Measurements from ENCODE around the gene ADNP.

ADNP gene

DNA sequence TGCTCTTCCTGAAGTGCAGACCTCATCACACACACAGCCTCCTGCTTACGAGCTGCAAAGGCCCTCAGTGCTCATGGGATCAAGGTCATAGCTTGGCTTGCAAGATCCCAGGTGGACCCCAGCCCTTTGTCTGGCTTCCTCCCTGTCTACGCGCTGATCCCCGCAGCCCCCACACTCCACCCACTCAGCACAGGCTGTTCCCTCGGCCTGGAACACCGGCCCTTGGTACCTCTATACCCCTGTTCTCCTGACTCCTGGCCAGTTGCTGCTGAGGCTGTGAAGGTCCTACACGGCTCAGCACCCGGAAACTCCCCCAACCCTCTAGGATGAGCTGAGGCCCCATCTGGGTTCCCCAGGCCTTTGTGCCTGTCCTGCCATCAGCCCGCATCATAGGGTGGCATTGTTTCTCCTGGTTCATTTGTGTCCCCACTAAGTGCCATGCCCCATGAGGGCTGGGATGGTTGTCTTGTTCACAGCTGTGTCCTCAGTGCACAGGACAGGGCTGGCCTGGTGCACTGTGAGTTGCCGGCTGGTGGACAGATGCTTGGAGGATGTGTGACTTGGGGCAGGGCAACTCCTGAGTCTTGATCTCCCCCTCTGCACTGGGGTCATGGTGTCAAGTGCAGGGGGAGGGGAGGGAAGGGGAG lies 57.0 kb downstream of the ADNP start:
- no peak for DNase-seq (ENCODE audit: extremely low read depth in 1 of 2, low read depth in 1 of 2)

DNA sequence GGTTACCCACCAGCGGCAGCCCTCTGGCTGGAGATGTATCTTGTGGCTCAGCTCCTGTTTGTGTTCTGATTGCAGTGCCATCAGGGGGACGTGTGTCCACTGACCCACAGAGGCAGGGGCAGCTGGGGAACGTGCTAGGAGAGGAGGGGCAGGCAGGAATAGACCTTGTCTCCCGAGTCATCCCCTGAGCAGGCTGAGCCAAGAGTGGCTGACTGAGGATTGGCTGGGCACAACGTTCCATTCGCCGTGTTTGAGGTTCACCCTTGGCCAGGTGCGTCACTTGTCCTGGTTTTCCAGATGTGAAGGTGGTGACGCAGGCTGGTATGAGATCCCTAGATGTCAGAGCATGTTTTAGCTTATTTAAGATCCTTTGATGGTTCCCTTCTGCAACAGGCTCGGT lies 57.7 kb downstream of the ADNP start:
- DNase-seq (ENCODE audit: extremely low read depth in 1 of 2, low read depth in 1 of 2), result no peak

DNA sequence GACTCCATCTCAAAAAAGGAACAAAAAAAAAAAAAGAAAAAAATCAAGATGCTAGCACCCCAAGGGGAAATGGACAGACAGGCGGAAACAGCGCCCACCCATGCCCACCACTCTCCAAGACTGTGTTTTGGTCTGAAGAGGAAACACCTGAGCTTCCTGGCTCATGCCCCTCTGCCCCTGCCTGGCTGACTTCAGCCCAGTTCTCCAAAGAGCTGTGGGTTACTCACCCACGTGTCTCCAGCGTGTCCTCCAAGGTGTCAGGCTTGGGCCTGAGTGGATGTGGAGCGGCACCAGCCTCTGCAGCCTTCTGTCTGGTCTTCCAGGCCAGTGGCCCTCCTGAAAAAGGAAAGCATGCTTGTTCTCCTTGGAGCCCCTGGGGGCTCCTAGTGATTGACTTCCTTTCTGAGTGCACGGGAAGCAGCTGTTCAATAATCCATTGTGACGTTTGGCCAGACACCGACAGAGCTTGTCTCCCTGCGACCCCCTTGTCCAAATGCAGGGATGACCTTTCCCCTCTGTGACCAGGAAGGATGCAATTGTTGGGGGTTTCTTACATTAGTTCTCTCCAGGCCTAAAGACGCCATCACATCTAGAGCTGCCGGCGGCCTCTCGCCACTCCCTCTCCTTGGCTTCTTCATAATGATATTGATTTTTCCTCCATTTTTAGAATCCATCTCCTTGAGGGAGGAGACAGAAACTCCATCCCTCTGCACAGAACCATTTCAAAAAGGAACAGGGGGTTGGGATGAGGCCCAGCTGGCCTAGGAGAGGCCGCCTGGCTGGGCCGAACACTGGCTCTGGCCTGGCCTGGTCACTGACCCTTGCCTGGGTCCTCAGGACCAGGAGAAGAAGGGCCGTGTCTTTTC lies 58.4 kb downstream of the ADNP start:
- DNase-seq (ENCODE audit: extremely low read depth in 1 of 2, low read depth in 1 of 2), result no peak

DNA sequence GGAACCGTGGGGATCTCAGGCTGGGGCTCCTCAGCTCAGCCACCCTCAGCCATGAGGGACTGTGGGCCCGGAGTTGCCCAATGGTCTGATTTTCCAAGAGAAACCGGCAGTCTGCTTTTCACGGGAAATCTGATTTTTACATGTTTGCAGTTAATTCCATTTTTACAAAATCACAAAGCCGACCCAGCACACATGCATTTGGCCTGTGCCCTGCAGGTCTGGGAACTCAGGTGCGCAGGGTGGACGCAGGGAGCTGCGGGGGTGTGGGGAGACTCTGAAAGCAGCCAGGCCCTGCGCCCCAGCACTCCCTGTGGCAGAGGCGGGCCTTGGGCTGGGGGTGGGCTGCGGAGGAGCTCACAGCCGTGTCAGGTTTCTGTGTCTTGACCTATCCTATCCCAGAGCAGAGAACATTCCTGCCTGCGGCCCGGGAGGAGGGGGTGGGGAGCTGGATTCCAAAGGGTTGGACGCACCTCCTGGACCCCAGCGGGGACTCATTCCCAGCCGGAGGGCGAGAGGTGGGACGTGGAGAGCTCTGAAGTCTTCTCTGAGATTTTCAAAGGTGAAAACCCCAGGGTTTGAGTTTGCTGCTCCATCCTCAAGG lies 60.6 kb downstream of the ADNP start:
- no peak for DNase-seq (ENCODE audit: extremely low read depth in 1 of 2, low read depth in 1 of 2)

DNA sequence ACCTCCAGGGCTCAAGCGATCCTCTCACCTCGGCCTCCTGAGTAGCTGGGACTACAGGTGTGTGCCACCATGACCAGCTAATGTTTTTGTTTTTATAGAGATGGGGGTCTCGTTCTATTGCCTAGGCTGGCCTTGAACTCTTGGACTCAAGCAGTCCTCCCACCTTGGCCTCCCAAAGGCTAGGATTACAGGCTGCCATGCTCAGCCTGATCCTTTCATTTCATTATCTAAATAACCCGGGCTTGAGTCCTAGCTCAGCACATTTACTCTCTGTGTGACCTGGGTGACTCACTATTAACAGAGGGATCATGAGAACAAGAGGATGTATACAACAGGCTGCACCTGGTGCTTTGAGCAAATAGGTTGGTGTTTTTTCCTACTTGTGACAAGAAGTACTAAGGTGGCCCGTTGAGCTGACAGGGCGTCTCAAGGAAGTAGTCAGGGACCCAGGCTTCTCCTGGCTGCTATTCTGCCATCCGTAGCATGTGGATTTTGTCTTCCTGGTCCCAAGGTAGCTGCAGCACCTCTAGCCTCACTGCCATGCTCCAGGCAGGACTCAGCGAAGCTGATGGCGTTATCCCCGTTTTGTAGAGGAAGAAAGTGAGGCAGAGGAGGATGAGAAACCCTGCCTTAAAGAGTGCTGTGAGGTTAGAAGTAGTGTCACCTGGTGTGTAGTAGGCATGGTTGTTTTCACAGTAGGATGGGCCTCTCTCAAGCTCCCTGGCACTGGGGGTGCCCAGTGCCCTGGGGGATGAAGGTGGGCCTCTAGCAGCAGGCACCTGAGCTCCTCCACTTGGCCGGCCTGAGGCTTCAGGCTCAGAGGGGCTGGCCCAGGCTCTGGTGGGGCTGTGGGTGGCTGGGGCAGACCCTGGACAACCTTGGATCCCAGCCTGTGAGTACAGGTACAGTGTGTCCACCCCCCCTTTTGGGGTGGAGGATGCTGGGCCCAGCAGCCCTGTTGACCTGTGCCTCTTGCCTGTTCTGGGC lies 62.4 kb downstream of the ADNP start:
- DNase-seq (ENCODE audit: extremely low read depth in 1 of 2, low read depth in 1 of 2), result no peak

DNA sequence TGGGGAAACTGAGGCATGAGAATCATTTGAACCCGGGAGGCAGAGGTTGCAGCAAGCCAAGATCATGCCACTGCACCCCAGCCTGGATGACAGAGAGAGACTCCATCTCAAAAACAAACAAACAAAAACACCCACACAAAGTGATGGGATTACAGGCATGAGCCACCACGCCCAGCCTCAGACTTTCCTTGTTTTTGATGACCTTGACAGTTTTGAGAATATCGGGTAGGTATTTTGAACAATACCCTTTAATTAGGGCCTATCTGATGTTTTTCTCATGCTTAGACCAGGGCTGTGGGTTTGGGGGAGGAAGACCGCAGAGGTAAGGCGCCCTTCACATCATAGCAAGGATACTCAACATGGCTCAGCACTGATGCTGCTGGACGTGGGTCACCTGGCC lies 63.4 kb downstream of the ADNP start:
- DNase-seq (ENCODE audit: extremely low read depth in 1 of 2, low read depth in 1 of 2), result no peak

DNA sequence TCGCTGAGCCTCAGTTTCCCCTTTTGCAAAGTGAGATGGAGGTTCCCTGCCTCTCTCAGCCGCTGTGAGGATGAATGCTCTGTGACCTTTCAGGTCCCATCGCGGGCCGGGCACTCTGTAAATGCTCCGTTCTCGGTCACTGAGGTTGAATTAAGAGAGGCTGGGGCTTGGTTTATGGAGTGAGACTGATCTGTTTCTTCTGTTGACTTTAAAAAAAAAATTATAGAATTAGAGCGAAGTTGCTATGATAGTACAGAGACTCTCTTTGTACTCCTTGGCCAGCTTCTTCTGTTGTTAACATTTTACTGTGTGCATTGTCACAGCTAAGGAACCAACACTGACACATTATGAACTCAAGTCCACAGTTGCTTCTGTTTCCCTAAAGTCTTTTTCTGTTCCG lies 64.4 kb downstream of the ADNP start:
- no peak for DNase-seq (ENCODE audit: extremely low read depth in 1 of 2, low read depth in 1 of 2)

DNA sequence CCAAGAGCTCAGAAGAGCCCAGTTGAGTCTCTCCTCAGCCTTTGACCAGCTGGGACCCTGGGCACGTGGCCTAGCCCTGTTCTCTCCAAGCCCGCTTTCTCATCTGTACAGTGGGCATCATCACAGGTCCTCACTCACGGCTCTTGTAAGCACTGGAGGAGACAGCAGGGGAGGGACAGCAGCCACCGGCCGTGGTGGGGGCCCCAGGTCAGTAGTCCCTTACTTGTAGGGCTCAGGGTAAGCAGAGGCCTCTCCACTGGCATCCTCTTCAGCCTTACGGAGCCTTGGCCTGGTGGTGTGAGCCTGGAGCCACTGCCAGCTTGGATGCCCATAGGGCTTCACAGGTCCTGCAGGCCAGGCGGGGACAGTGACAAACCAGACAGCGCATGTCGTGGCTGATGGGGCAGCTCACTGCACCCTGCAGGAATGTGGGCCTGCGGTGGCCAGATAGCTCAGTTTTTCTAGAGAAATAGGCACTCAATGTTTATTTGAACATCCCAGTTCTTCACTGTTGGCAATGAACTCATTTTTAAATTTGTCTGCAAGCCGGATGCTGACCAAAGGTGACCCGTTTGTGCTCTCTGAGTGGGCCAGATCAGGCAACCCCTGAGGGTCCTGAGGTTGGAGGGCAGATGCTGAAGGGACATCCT lies 65.1 kb downstream of the ADNP start:
- no peak for DNase-seq (ENCODE audit: extremely low read depth in 1 of 2, low read depth in 1 of 2)

DNA sequence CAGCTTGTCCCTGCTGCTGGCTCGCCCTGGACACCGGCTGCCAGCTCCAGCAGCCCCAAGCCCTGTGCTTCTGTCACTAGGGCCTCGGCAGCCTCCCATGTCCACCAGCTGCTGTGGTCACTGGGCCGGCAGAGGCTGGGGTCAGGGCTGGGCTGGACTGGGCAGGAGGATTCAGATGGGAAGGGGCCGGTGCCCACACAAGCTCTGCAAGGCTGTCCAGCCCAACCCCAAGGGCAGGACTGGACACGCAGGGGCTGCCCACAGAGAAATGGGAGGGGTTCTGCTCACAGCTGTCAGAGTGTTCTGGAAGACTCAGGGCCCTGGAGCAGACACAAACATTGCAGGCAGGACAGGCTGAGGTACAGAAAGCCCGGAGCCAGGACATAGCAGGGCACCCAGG lies 65.6 kb downstream of the ADNP start:
- DNase-seq (ENCODE audit: extremely low read depth in 1 of 2, low read depth in 1 of 2), result no peak

DNA sequence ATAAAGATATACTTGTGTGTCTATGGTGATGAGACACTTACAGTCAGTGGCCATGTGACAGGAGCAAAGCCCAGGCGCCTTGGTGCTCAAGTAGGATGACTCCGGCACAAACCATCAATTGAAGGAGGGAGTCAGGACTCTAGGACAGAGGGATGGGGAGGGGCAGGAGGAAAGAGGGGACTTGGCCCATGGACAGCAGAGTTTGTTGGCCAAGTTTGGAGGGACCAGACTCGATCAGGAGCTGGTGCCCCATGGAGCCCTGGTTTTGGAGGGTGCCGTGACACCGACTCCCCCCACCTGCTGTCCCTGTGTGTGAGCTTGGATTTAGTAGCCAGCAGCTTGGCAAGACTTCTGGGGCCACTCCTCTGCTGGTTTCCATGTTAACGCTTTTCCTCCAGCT lies 66.1 kb downstream of the ADNP start:
- DNase-seq (ENCODE audit: extremely low read depth in 1 of 2, low read depth in 1 of 2), result no peak

DNA sequence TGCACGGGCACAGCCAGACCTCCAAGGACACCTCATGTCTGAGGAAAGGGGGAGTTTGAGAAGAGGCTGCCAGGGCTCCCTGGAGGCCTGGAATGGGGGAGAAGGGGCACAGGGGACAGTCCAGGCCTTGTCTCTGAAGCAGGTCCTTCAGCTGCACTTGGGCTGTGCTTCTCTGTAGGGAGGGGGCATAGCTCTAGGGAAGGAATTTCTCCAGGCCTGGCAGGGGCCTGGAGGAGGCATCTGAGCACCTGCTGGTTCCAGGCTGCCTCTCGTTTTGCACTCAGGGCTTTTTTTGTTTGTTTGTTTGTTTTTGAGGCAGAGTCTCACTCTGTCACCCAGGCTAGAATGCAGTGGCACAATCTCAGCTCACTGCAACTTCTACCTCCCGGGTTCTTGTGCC lies 68.7 kb downstream of the ADNP start:
- no peak for DNase-seq (ENCODE audit: extremely low read depth in 1 of 2, low read depth in 1 of 2)

DNA sequence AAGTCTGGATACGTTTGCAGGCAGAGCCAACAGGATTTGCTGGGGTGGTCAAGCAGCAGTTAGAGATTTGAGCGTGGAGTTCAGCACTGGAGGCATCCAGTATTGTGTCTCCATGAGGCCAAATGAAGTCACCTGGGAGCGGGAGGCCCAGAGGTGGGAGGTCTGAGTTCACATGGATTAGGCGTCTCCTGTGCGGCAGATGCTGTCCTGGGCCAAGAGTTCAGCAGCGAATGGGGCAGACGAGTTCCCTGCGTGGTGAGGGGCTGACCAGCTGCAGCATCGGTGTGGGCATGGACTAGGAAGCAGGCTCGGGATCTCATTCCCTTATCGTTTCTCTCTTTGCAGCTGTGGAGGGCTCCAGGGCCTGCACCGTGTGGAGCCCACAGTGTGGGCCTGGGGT lies 70.2 kb downstream of the ADNP start:
- DNase-seq (ENCODE audit: extremely low read depth in 1 of 2, low read depth in 1 of 2), result no peak

DNA sequence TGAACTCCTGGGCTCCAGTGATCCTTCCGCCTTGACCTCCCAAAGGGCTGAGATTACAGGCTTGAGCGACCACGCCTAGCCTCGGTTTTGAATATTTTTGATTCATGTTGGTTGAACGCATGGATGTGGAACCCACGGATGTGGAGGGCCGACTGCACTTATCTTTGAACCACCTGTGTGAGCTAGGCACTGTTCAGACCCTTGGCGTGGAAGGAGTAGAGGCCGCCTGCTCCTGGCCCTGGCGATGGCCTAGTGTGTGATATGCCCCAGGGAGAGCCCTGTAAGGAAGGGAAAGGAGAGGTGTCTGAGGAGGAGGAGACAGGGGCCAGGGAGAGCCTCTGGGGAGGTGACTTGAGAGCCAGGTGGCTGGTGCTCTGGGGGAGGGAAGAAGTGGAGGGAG lies 72.1 kb downstream of the ADNP start:
- DNase-seq (ENCODE audit: extremely low read depth in 1 of 2, low read depth in 1 of 2), result no peak

DNA sequence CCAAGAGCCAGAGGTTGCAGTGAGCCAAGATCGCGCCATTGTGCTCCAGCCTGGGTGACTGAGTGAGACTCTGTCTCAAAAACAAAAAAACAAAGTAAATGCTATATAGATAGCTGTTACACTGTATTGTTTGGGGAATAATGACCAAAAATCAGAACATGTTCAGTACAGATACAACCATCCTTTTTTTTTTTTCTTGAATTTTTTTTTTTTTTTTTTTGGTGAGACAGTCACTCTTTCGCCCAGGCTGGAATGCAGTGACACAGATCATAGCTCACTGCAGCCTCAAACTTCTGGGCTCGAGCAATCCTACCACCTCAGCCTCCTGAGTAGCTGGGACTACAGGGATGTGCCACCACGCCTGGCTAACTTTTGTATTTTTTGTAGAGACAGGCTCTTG lies 72.7 kb downstream of the ADNP start:
- DNase-seq (ENCODE audit: extremely low read depth in 1 of 2, low read depth in 1 of 2), result no peak

DNA sequence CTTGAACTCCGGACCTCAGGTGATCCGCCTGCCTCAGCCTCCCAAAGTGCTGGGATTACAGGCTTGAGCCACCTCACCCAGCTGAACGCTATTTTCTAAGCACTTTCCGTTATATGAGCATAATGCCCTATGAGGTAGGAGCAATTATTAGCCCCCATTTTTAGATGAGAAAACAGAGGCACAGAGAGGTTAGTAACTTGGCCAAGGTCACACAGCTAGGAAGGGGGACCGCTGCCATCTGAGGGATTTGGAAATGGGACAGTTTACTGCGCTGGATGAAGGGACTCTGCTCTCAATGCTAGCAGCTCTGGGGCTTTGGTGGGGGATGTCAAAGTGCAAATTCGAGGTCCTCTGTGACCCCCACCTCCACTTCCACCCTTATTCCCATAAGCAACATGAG lies 73.9 kb downstream of the ADNP start:
- DNase-seq (ENCODE audit: extremely low read depth in 1 of 2, low read depth in 1 of 2), result no peak

DNA sequence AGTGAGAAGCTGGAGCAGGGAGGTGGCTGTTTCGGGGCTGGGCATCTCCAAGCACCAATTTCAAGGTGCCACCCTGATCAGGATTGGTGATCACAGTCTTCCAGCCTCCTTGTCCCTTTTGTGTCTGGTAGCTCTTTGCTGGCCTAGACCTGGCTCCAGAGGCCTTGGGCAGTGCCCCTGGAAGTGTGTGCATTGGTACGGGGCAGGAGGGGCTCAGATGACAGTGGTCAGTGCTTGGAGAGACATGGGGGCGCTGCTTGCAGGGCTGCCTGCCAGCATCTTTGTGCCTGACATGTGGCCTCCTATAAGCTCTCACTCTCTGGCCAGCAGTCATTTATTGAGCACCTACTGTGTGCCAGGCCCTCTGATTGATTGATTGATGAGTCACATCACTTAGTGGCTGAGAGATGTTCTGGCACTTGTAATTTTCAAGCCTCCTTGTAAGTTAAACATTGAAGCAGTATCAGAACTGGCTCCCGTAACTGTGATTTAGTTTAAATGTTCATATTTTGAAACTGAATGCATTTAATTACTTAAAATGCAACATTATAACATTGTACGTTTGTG lies 74.7 kb downstream of the ADNP start:
- DNase-seq (ENCODE audit: extremely low read depth in 1 of 2, low read depth in 1 of 2), result no peak

DNA sequence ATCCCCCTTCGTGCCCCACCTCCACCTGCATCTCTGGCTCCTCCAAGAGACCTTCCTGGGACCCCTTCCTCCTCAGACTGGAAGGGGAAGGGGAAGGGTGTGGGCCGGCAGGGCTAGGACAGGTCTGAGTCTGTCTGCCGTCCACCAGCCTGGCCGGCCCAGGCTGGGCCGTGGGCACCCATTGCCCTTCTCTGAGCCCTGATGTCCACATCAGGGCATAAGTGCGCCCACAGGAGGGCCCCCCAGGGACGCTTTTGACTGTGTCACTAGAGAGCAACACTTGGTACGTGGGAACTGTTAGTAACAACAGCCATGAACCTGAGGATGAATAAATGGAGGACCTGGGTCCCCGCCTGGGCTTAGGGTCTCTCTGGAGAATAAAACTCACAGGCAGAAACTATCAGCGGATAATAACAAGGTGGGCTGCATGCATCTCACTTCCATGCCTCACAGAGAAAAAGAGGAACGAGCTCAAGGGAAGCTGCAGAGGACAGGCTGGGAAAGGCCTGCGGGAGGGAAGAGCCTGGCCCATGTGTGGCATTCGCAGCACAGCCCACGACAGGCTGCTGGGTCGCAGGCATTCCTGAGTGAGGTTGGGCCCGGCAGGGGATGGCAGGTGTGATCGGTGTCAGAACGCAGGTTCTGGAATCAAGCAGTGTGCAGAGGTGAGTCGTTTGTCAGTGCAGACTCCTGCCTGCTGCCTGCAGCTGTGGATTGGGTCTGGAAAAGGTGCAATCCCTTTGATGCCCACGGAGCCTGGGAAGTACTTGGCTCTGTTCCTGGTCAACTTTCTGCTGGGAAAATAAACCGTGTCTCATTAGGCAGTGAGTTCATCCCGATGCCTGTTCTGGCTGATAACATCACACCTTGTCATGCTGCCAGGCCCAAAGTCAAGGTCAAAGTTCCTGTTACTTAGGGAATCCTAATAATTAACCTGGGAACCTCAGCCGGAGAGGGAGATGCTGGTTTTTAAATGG lies 75.5 kb downstream of the ADNP start:
- DNase-seq (ENCODE audit: extremely low read depth in 1 of 2, low read depth in 1 of 2), result no peak

DNA sequence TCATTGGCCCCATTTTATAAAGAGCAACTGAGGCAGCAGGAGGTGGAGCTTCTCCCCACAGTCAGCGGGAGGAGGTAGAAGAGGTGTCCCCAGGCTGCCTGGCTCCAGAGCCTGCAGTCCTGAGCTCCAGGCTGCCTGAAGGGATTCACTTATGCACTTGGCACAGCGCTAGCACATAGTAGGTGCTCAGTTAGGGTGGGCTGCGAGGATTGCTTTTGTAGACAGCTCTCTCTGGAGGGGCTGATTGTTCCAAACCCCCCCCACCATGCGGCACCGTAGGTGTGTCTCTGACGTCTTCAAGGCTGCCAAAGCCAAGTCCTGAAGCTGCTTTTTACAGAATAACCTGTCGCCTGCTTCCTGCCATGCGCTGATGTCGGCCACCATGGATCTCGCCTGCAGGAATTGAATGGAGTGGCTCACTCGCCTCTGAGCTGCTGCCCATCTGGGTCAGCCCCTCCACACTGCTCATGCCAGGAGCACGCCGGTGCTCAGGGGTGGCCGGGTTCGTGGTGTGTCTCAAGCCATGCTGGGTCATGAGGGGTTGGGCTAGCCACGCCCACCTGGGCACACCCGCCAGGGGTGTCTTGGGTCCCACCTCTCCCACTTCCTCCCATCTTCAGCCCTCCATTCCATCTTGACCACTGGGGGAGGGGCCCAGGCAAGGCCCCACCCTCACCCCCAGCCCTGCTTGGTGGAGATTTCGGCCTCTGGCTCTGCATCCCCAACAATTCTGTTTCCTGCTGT lies 76.6 kb downstream of the ADNP start:
- DNase-seq (ENCODE audit: extremely low read depth in 1 of 2, low read depth in 1 of 2), result no peak
